Measurements from ENCODE around the gene ZNF860. TPM values are rescaled to one million over a fixed set of nuclear protein-coding genes. Genes with fewer than 3 reads are reported as not detected.

The ZNF860 gene
- polyA plus RNA-seq, 1 of the 3 experiments (the other 2 are of a cell fraction): not detected

DNA sequence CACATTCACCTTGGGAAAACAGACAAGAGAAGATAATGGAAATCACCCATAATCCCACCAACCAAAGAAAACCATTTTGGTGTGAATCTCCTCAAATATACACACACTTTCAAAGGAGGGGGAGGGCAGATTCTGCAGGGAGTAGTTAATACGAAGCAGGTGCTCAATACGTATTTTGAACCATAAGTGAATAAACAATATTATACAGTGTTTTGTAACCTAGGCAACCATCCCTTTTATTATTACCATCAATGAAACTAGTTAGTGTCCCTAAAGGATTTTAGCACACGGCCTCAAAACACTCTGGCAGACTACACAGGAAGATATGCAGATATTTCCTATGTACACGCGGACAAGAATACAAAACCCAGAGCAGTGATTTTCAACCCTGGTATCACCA is 6.6 kb upstream of the ZNF860 start:
- Histone ChIP-seq H4K20me1 (ENCODE audit: insufficient read depth) (no peaks in the 10 kb centered on the region), H3K27me3 (ENCODE audit: insufficient read depth) (peaks cover 9% of the 10 kb centered on the region; the same call in 1 of the 2 replicates), H3K4me3 (ENCODE audit: low read depth in 2 of 2, low read length in 1 of 2) (no peak overlapping the region), H3K27ac (ENCODE audit: low read depth in 2 of 2, low read length in 1 of 2) (no peak overlapping the region), H3K9me3 (no peaks in the 10 kb centered on the region), H3K9me2 (no peaks in the 10 kb centered on the region), H3K9ac (no peak overlapping the region), H3K4me1 (ENCODE audit: control insufficient read depth in 1 of 2, insufficient read depth in 2 of 2, low read depth in 1 of 2, low read length in 1 of 2) (peaks cover 0 to 2% of the 10 kb centered on the region in 2 experiments; a peak in 1 of 4 replicates), H3K36me3 (replicated peaks in 1 of 2; ENCODE audit: control insufficient read depth in 1 of 2, insufficient read depth in 2 of 2, low read length in 1 of 2) (no peaks in the 10 kb centered on the region), H3K79me2 (ENCODE audit: insufficient read depth) (no peaks in the 10 kb centered on the region), H2AFZ (ENCODE audit: low read depth) (no peak overlapping the region), H3F3A (replicated peaks; ENCODE audit: insufficient read depth) (no peaks in the 10 kb centered on the region), H3K4me2 (no peak overlapping the region)
- 63% methylated on average over 5 of the region's 5 CpGs for WGBS (ENCODE audit: low lambda C conversion rate)
- POLR2A ChIA-PET: no interaction called here
- no peak for DNase-seq
- CTCF ChIA-PET: interaction anchor here (1.1 kb wide), 1 partner anchor 44 kb away, joined by 5 read pairs; no protein-coding TSS in a partner anchor
- TF ChIP-seq GATA2 (CRISPR knock-in tag; IDR thresholded peaks at IDR 0.05): no peak
- TF ChIP-seq, protein P1, sequence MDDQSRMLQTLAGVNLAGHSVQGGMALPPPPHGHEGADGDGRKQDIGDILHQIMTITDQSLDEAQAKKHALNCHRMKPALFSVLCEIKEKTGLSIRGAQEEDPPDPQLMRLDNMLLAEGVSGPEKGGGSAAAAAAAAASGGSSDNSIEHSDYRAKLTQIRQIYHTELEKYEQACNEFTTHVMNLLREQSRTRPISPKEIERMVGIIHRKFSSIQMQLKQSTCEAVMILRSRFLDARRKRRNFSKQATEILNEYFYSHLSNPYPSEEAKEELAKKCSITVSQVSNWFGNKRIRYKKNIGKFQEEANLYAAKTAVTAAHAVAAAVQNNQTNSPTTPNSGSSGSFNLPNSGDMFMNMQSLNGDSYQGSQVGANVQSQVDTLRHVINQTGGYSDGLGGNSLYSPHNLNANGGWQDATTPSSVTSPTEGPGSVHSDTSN (IDR thresholded peaks at IDR 0.05): no peak
- no peak for TF ChIP-seq JUND (IDR thresholded peaks at IDR 0.05)
- TF ChIP-seq YY1 (IDR thresholded peaks at IDR 0.05; ENCODE audit: low read depth): no peak
- TF ChIP-seq ELF1 (IDR thresholded peaks at IDR 0.05): no peak
- no peak for TF ChIP-seq SMC3 (IDR thresholded peaks at IDR 0.05; ENCODE audit: low read depth, low read length)
- TF ChIP-seq CHD2 (IDR thresholded peaks at IDR 0.05; ENCODE audit: low read length, partially characterized antibody): no peak
- TF ChIP-seq, protein P2, sequence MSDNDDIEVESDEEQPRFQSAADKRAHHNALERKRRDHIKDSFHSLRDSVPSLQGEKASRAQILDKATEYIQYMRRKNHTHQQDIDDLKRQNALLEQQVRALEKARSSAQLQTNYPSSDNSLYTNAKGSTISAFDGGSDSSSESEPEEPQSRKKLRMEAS (IDR thresholded peaks at IDR 0.05; ENCODE audit: low read depth): no peak
- TF ChIP-seq NRF1 (IDR thresholded peaks at IDR 0.05; ENCODE audit: low read depth, low read length): no peak
- TF ChIP-seq EZH2phosphoT487 (IDR thresholded peaks at IDR 0.05; ENCODE audit: borderline replicate concordance, low read depth): no peak
- no peak for TF ChIP-seq FOXM1 (IDR thresholded peaks at IDR 0.05; ENCODE audit: low read depth)
- no peak for TF ChIP-seq SIN3A (IDR thresholded peaks at IDR 0.05; ENCODE audit: borderline replicate concordance, low read depth, low read length)
- TF ChIP-seq POLR2AphosphoS5 (IDR thresholded peaks at IDR 0.05; ENCODE audit: low read depth, low read length): no peak
- TF ChIP-seq, protein P3, sequence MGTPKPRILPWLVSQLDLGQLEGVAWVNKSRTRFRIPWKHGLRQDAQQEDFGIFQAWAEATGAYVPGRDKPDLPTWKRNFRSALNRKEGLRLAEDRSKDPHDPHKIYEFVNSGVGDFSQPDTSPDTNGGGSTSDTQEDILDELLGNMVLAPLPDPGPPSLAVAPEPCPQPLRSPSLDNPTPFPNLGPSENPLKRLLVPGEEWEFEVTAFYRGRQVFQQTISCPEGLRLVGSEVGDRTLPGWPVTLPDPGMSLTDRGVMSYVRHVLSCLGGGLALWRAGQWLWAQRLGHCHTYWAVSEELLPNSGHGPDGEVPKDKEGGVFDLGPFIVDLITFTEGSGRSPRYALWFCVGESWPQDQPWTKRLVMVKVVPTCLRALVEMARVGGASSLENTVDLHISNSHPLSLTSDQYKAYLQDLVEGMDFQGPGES (IDR thresholded peaks at IDR 0.05; ENCODE audit: low read depth, low read length): no peak
- TF ChIP-seq RFX5 (IDR thresholded peaks at IDR 0.05; ENCODE audit: low read length): no peak

DNA sequence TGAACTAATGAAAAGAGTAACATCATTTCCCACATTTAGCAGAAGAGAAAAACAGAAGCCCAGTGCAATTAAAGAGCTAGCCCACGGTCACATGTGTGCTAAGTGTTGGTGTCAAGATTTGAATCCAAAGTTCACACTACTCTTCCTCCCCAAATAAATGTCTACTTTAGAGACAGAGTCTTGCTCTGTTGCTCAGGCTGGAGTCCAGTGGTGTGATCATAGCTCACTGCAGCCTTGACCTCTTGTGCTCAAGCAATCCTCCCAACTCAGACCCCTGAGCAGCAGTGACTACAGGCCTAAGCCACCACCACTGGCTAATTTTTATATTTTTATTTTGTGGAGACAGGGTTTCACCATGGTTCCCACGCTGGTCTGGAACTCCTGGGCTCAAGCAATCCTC is 5.2 kb upstream of the ZNF860 start:
- Histone ChIP-seq H3F3A (replicated peaks; ENCODE audit: insufficient read depth) (no peaks in the 10 kb centered on the region), H3K27me3 (ENCODE audit: insufficient read depth) (peaks cover 9% of the 10 kb centered on the region; the same call in 1 of the 2 replicates), H4K20me1 (ENCODE audit: insufficient read depth) (no peaks in the 10 kb centered on the region), H3K4me3 (ENCODE audit: low read depth in 2 of 2, low read length in 1 of 2) (no peak overlapping the region), H3K9ac (no peak overlapping the region), H3K9me3 (no peaks in the 10 kb centered on the region), H3K36me3 (replicated peaks in 1 of 2; ENCODE audit: control insufficient read depth in 1 of 2, insufficient read depth in 2 of 2, low read length in 1 of 2) (no peaks in the 10 kb centered on the region), H3K4me2 (no peak overlapping the region), H3K27ac (ENCODE audit: low read depth in 2 of 2, low read length in 1 of 2) (no peak overlapping the region), H3K4me1 (ENCODE audit: control insufficient read depth in 1 of 2, insufficient read depth in 2 of 2, low read depth in 1 of 2, low read length in 1 of 2) (peaks cover 5 to 11% of the 10 kb centered on the region in 2 experiments; a peak in 2 of 4 replicates), H3K9me2 (no peaks in the 10 kb centered on the region), H3K79me2 (ENCODE audit: insufficient read depth) (no peaks in the 10 kb centered on the region), H2AFZ (ENCODE audit: low read depth) (no peak overlapping the region)
- CTCF ChIA-PET: no interaction called here
- no peak for DNase-seq
- 32% methylated on average over 2 of the region's 2 CpGs for WGBS (ENCODE audit: low lambda C conversion rate)
- POLR2A ChIA-PET: no interaction called here
- TF ChIP-seq GATA2 (CRISPR knock-in tag; IDR thresholded peaks at IDR 0.05) (no peak), TCF12 (IDR thresholded peaks at IDR 0.05) (no peak), MXI1 (IDR thresholded peaks at IDR 0.05; ENCODE audit: low read depth, low read length) (no peak), SIN3A (IDR thresholded peaks at IDR 0.05; ENCODE audit: borderline replicate concordance, low read depth, low read length) (no peak), TEAD4 (IDR thresholded peaks at IDR 0.05; ENCODE audit: borderline replicate concordance, insufficient read depth) (no peak), POLR2AphosphoS5 (IDR thresholded peaks at IDR 0.05; ENCODE audit: low read depth, low read length) (no peak), MEF2A (IDR thresholded peaks at IDR 0.05; ENCODE audit: borderline replicate concordance, low read depth) (no peak), RCOR1 (IDR thresholded peaks at IDR 0.05; ENCODE audit: low read length) (no peak), FOSL2 (IDR thresholded peaks at IDR 0.05; ENCODE audit: borderline replicate concordance, low read depth) (no peak), TAF1 (IDR thresholded peaks at IDR 0.05; ENCODE audit: borderline replicate concordance, low read depth, low read length) (no peak)
- TF ChIP-seq, protein P3 (IDR thresholded peaks at IDR 0.05; ENCODE audit: low read depth, low read length): no peak
- TF ChIP-seq, protein P1 (IDR thresholded peaks at IDR 0.05): no peak
- TF ChIP-seq, protein P2 (IDR thresholded peaks at IDR 0.05; ENCODE audit: low read depth): no peak
